H1 (cell line): ENCODE measurements around the gene TMEM59L. TPM values are rescaled to one million over a fixed set of nuclear protein-coding genes. Genes with fewer than 3 reads are reported as not detected.

Experiments
- PHF8 ChIP-seq: fragments of 200-600 bp; sonication (generic); conservative IDR thresholded peaks from 2 replicates; pipeline ENCODE4 v1.7.1; 2012; ENCODE audit warnings: low read depth, mild to moderate bottlenecking, inconsistent platforms, low read length, moderate library complexity
- polyA plus RNA-seq, 7 experiments: library from polyadenylated mRNA; depleted of rRNA in 3 of 7; stranded (reverse) in 5 of 7; unstranded in 2 of 7; fragments of >200 nt in 5 of 7; fragments of 200-250 nt in 2 of 7; gene quantifications; 1 replicate in 5 of 7; 2 replicates in 1 of 7; 4 replicates in 1 of 7; pipeline versions ENCODE4 v1.2.1 to v1.2.3, GENCODE V29; 2011 to 2013; ENCODE audit warnings: missing spikeins in 2 of 7, mixed read lengths in 2 of 7
- total RNA-seq: library from RNA; stranded (reverse); fragmentation: NEBNext Ultra II Directional; extraction: Animal tissue kit (Norgen Biotek cat#: 25700); gene quantifications from 2 replicates; pipeline ENCODE4 v1.2.1, GENCODE V29; 2021

The TMEM59L gene
- total and polyA plus RNA-seq, 2 of the 8 experiments (the other 6 are each of a cell fraction or from before 2014, with no cell fraction given), result 4.0 to 12.2 TPM

GRCh38 chr19:18612772-18613588 is at the start of gene TMEM59L (continued):
- 0 out of 2 replicates have a peak, but pooled peaks have one; percentile 31 for TF ChIP-seq PHF8
- TF ChIP-seq, all 59 proteins: peak for 10
